Measurements from ENCODE around the gene ATP2C2.

DNA sequence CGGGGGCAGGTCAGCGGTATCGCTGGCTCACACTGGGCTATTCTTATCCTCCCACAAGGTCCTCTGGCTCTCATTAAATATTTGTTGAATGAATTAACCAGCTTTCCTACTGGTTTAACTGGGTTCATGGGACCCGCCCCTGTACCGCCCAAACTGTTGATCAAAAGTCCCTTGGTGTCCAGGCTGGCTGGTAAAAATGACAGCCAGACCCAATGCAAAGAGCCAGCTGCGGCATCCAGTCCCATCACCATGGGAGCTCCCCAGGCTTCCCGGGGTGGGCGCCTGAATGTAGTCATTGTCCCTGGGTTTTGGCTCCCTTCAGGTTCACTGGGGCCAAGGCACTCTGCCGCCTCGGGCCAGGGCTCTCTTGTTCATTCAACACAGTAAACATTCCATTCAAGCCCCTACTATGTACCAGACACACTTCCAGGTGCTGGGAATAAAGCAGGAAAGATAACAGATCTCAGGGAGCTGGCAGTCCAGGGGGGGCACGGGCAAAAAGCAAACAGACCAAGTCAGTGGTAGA, 11.7 kb upstream of the ATP2C2 start:
- TF ChIP-seq POLR2AphosphoS5 (IDR thresholded peaks at IDR 0.05; ENCODE audit: borderline replicate concordance, low read depth, low read length), result no peak
- no peak for TF ChIP-seq EZH2 (IDR thresholded peaks at IDR 0.05)
